Parathyroid adenoma (tissue), 2 donors: Measurements from ENCODE around the gene BCKDHA.

Source experiments
- H2AFZ ChIP-seq: fragments of 300-600 bp; sonication (generic); one replicate; pipeline ENCODE4 v1.7.0; 2017; ENCODE audit warnings: antibody characterized with exemption, mild to moderate bottlenecking
- H3K27ac ChIP-seq: fragments of 300-600 bp; sonication (generic); one replicate; pipeline ENCODE4 v1.7.0; 2017
- H3K27me3 ChIP-seq: fragments of 300-600 bp; sonication (generic); one replicate; pipeline ENCODE4 v1.7.0; 2017; ENCODE audit warnings: low read length; ENCODE audit not compliant: control insufficient read depth, insufficient read depth
- H3K36me3 ChIP-seq: fragments of 300-600 bp; sonication (generic); one replicate; pipeline ENCODE4 v1.7.0; 2017; ENCODE audit warnings: low read length; ENCODE audit not compliant: control insufficient read depth, insufficient read depth
- H3K4me1 ChIP-seq: fragments of 300-600 bp; sonication (generic); one replicate; pipeline ENCODE4 v1.7.0; 2017; ENCODE audit warnings: control low read depth
- H3K4me2 ChIP-seq: fragments of 300-600 bp; sonication (generic); one replicate; pipeline ENCODE4 v1.7.0; 2017; ENCODE audit warnings: low read length
- H3K4me3 ChIP-seq: fragments of 300-600 bp; sonication (generic); one replicate; pipeline ENCODE4 v1.7.0; 2017; ENCODE audit warnings: low read depth, low read length
- H3K79me2 ChIP-seq: fragments of 300-600 bp; sonication (generic); one replicate; pipeline ENCODE4 v1.7.0; 2017; ENCODE audit warnings: control low read depth
- H3K9ac ChIP-seq: fragments of 300-600 bp; sonication (generic); one replicate; pipeline ENCODE4 v1.7.0; 2017; ENCODE audit warnings: mild to moderate bottlenecking
- H3K9me3 ChIP-seq: fragments of 300-600 bp; sonication (generic); one replicate; pipeline ENCODE4 v1.7.0; 2017; ENCODE audit warnings: low read length; ENCODE audit not compliant: control insufficient read depth
- CTCF ChIP-seq: fragments of 300-600 bp; sonication (generic); IDR thresholded peaks from one replicate; pipeline ENCODE4 v1.7.0; 2017; ENCODE audit warnings: antibody characterized with exemption, mild to moderate bottlenecking
- donor health status: primary hyperparathyroidism.

Gene BCKDHA

GRCh38 chr19:41435936-41436673, 38.5 kb downstream of the BCKDHA start:
- no peak for TF ChIP-seq CTCF
- H3K4me3 ChIP-seq: no peak overlapping the region
- H3K27me3 ChIP-seq: no peaks in the 10 kb centered on the region
- no peak overlapping the region for H2AFZ ChIP-seq
- peaks cover 3% of the 10 kb centered on the region for H3K4me1 ChIP-seq
- H3K79me2 ChIP-seq: no peaks in the 10 kb centered on the region
- H3K27ac ChIP-seq: no peak overlapping the region
- H3K36me3 ChIP-seq: no peaks in the 10 kb centered on the region
- H3K4me2 ChIP-seq: no peak overlapping the region
- H3K9me3 ChIP-seq: no peaks in the 10 kb centered on the region
- no peak overlapping the region for H3K9ac ChIP-seq

- TF ChIP-seq CTCF: no peak
- Histone ChIP-seq H3K4me1 (no peaks in the 10 kb centered on the region), H2AFZ (no peak overlapping the region), H3K4me3 (no peak overlapping the region), H3K27me3 (no peaks in the 10 kb centered on the region), H3K4me2 (no peak overlapping the region), H3K27ac (no peak overlapping the region), H3K36me3 (no peaks in the 10 kb centered on the region), H3K79me2 (no peaks in the 10 kb centered on the region), H3K9me3 (no peaks in the 10 kb centered on the region), H3K9ac (no peak overlapping the region)
Measured at GRCh38 chr19:41436674-41436951, 39.0 kb downstream of the BCKDHA start.

- no peak overlapping the region for H2AFZ ChIP-seq
- H3K4me2 ChIP-seq: no peak overlapping the region
- no peaks in the 10 kb centered on the region for H3K36me3 ChIP-seq
- no peak overlapping the region for H3K27ac ChIP-seq
- no peaks in the 10 kb centered on the region for H3K79me2 ChIP-seq
- TF ChIP-seq CTCF: no peak
- H3K4me3 ChIP-seq: no peak overlapping the region
- no peak overlapping the region for H3K9ac ChIP-seq
- no peaks in the 10 kb centered on the region for H3K4me1 ChIP-seq
- no peaks in the 10 kb centered on the region for H3K27me3 ChIP-seq
- H3K9me3 ChIP-seq: no peaks in the 10 kb centered on the region
Measured at GRCh38 chr19:41437944-41438574, 40.4 kb downstream of the BCKDHA start.

- Histone ChIP-seq H3K4me1 (no peaks in the 10 kb centered on the region), H3K4me3 (peak within 1 kb of the TSS; percentile 100), H3K9me3 (no peaks in the 10 kb centered on the region), H3K4me2 (peak within 1 kb of the TSS; percentile 82), H2AFZ (peak within 1 kb of the TSS; percentile 82), H3K27me3 (no peaks in the 10 kb centered on the region), H3K36me3 (no peaks in the 10 kb centered on the region), H3K79me2 (no peaks in the 10 kb centered on the region), H3K9ac (peak within 1 kb of the TSS; percentile 68), H3K27ac (peak within 1 kb of the TSS; percentile 91)
- peak; percentile 45 for TF ChIP-seq CTCF
Measured at GRCh38 chr19:41439441-41440222, 42.0 kb downstream of the BCKDHA start, which contains the start of gene DMAC2. DMAC2 (minus strand) TSS chr19:41439912; CDS start chr19:41439899, 13 bp downstream.
